ENCODE data around the gene GOLGA6A.
"Not testable (repeated sequence)": the region's sequence is repeated elsewhere in the genome, so short reads cannot be mapped to it uniquely, and the experiment has no call there.

- not testable (repeated sequence) for TF ChIP-seq CTCF (IDR thresholded peaks at IDR 0.05; ENCODE audit: low read depth, low read length); POLR2A (IDR thresholded peaks at IDR 0.05; ENCODE audit: extremely low read depth, insufficient read length); MAX (IDR thresholded peaks at IDR 0.05; ENCODE audit: low read depth, low read length)
Measured at GRCh38 chr15:74059050-74059833, 23.1 kb downstream of the GOLGA6A start.
